HG02678 (cell line): ENCODE measurements around the gene IMP3.

Experiments used
- ATAC-seq: cut with Tn5 transposase; IDR thresholded peaks from one replicate; pipeline ENCODE4 v1.9.1; 2021; ENCODE audit warnings: mild to moderate bottlenecking, moderate library complexity; ENCODE audit not compliant: unreplicated experiment

The IMP3 gene

GRCh38 chr15:75672646-75673425 is 32.8 kb upstream of the IMP3 start:
- ATAC-seq, result no peak

GRCh38 chr15:75671730-75672602 is 31.9 kb upstream of the IMP3 start:
- ATAC-seq, result no peak

GRCh38 chr15:75669879-75670212 is 29.8 kb upstream of the IMP3 start:
- ATAC-seq, result no peak

GRCh38 chr15:75669191-75669878 is 29.3 kb upstream of the IMP3 start:
- no peak for ATAC-seq

GRCh38 chr15:75666823-75667501 is 26.9 kb upstream of the IMP3 start:
- ATAC-seq, result no peak

- no peak for ATAC-seq
These were observed 24.0 kb upstream of the IMP3 start for GRCh38 chr15:75663931-75664421.

- no peak for ATAC-seq
These were observed 22.9 kb upstream of the IMP3 start for GRCh38 chr15:75662823-75663519.

GRCh38 chr15:75661756-75662140 is 21.7 kb upstream of the IMP3 start:
- no peak for ATAC-seq

- no peak for ATAC-seq
These were observed 21.2 kb upstream of the IMP3 start for GRCh38 chr15:75661100-75661755.

GRCh38 chr15:75659928-75660645 is 20.1 kb upstream of the IMP3 start:
- no peak for ATAC-seq

- no peak for ATAC-seq
These were observed 19.2 kb upstream of the IMP3 start for GRCh38 chr15:75659141-75659771.

- ATAC-seq, result no peak
These were observed 16.8 kb upstream of the IMP3 start for GRCh38 chr15:75656813-75657212.

GRCh38 chr15:75656331-75656730 is 16.3 kb upstream of the IMP3 start:
- no peak for ATAC-seq

- no peak for ATAC-seq
These were observed 15.9 kb upstream of the IMP3 start for GRCh38 chr15:75655931-75656330.

GRCh38 chr15:75654201-75654907 is 14.3 kb upstream of the IMP3 start:
- no peak for ATAC-seq

GRCh38 chr15:75653347-75653913 is 13.4 kb upstream of the IMP3 start:
- no peak for ATAC-seq

GRCh38 chr15:75651810-75652543 is 12.0 kb upstream of the IMP3 start:
- no peak for ATAC-seq
